HG03354 (cell line): Measurements from ENCODE around the gene TLK2.
"Not testable (repeated sequence)": the region's sequence is repeated elsewhere in the genome, so short reads cannot be mapped to it uniquely, and the experiment has no call there.

Experiments
- ATAC-seq: cut with Tn5 transposase; IDR thresholded peaks from one replicate; pipeline ENCODE4 v1.9.1; 2021; ENCODE audit warnings: mild to moderate bottlenecking; ENCODE audit not compliant: unreplicated experiment, poor library complexity, severe bottlenecking

The TLK2 gene

DNA sequence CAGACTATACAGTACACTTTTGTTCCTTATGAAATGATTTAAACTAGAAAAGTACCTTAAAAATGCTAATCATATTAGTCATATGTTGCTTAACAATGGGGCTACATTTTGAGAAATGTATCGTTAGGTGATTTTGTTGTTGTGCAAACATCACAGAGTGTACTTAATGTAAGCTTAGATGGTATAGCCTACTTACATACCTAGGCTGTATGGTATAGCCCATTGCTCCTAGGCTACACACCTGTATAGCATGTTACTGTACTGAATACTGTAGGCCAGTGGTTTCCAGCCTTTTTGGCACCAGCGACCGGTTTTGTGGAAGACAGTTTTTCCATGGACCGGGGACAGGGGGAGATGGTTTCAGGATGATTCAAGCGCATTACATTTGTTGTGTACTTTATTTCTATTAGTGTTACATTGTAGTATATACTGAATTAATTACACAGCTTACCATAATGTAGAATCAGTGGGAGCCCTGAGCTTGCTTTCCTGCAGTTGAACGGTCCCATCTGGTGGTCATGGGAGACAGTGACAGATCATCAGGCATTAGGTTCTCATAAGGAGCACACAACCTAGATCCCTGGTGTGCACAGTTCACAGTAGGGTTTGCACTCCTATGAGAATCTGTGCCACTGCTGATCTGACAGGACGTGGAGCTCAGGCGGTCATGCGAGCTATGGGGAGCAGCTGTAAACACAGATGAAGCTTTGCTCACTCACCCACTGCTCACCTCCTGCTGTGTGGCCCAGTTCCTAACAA lies 113.9 kb downstream of the TLK2 start:
- ATAC-seq, result no peak

GRCh38 chr17:62595484-62595883 lies 116.9 kb downstream of the TLK2 start:
- ATAC-seq, result no peak

DNA sequence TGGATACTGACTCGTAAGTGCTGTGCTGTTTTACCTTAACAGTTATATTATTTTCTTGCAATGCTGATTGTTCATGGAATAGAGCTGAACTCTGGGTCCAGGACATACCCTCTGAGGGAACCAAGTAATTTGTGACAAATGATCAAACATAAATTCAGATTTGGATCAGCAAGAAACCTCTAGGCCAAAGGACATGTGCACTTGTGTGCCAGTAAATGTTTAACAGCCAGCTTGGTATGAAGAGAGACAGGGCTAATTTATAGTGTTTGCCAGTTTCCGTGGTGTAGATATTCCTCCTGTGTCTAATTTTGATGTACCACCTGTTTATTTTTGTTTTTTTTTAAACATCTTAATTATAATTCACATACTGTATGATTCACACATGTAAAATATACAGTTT lies 118.0 kb downstream of the TLK2 start:
- ATAC-seq, result no peak

GRCh38 chr17:62597150-62597549 lies 118.5 kb downstream of the TLK2 start:
- ATAC-seq, result no peak

GRCh38 chr17:62597920-62598319 lies 119.3 kb downstream of the TLK2 start:
- no peak for ATAC-seq

- ATAC-seq, result no peak
Observed at GRCh38 chr17:62599964-62600657, 121.5 kb downstream of the TLK2 start.

GRCh38 chr17:62600805-62601204 lies 122.2 kb downstream of the TLK2 start:
- ATAC-seq, result no peak

- ATAC-seq, result no peak
Observed at GRCh38 chr17:62601471-62601870, 122.8 kb downstream of the TLK2 start.

GRCh38 chr17:62603783-62604182 lies 125.2 kb downstream of the TLK2 start:
- not testable (repeated sequence) for ATAC-seq

GRCh38 chr17:62605588-62605987 lies 127.0 kb downstream of the TLK2 start:
- no peak for ATAC-seq

- ATAC-seq, result peak; percentile 60
Observed at GRCh38 chr17:62611292-62611691, 132.7 kb downstream of the TLK2 start.

DNA sequence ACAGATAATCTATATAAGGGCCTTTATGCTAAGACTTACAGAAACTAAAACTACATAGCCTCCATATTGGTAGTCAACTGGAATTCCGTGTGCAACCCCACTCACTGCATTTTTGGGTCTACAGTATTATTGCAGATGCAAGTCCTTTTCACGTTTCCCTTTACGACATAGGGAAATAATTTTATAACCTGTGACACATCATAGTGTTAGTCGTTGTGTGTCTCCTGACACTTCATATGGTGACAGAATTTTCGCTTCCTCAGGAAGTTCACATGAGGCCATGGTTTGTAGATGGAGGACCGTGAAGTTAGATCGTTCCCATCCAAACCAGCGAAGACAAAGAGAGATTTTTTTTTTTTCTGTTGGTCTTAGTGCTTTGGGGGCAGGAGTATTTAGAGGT lies 133.1 kb downstream of the TLK2 start:
- ATAC-seq, result no peak

- ATAC-seq, result not testable (repeated sequence)
Observed at GRCh38 chr17:62612289-62612688, 133.7 kb downstream of the TLK2 start.

GRCh38 chr17:62613095-62613494 lies 134.5 kb downstream of the TLK2 start:
- not testable (repeated sequence) for ATAC-seq

DNA sequence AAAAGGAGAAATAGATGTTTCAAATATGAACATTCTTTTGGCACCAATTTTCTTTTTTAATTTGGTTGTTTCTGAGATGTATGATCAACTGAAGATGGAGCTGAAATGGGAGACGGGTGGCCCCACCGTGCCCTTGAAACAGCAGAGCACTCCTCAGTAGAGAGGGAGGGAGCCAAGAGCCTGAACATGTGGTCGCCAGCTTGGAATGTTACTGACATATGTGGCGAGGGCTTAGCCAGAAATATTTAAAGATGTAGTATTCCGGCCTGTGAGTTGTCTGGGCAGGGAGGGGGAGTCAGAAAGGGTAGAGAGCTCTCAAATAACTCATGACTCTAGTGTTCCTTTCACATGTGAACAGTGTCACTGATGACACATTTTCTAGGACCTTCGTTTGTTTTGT lies 135.5 kb downstream of the TLK2 start:
- ATAC-seq, result no peak

- ATAC-seq, result no peak
Observed at GRCh38 chr17:62615503-62615902, 136.9 kb downstream of the TLK2 start.

- no peak for ATAC-seq
Observed at GRCh38 chr17:62616993-62617893, 138.6 kb downstream of the TLK2 start.

DNA sequence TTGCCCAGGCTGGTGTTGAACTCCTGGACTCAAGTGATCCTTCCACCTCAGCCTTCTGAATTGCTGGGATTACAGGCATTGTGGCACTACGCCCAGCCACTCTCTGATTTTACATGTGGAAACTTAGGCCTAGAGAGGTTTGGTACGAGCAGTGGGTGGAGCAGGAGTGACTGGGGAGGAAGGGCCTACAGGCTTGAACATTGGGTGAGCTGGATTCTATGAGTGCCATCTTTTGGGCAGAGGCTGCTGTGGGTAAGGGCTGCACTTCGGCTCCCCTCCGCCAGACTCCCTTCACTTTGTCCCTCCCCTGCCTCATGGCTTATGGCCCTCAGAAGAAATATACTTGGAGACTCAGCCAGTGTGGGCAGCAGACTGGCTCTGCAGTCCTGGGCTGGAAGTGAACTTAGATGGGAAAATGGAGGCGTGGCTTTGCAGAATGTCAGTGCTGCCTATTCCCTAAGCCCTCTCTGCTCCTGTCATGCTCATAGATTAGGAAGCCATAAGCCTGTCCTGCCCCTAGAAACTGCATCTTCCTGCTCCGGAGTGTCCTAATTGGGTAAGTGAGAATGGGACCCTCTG lies 139.4 kb downstream of the TLK2 start:
- no peak for ATAC-seq

- ATAC-seq, result no peak
Observed at GRCh38 chr17:62618647-62619416, 140.2 kb downstream of the TLK2 start.
